Neural cell (in vitro differentiated cells): ENCODE measurements around the gene GNG12. TPM values are rescaled to one million over a fixed set of nuclear protein-coding genes. Genes with fewer than 3 reads are reported as not detected.

Source experiments
- H2AFZ ChIP-seq: fragments of 200-600, 300-800 bp; sonication (generic), shearing (Covaris generic); 2 replicates; pipeline ENCODE4 v1.6.0; 2014; ENCODE audit warnings: low read depth, mild to moderate bottlenecking, antibody characterized with exemption, low read length, moderate library complexity
- H3F3A ChIP-seq: fragments of 200-600 bp; shearing (Covaris generic); 2 replicates; pipeline ENCODE4 v1.6.1; 2016; ENCODE audit warnings: mild to moderate bottlenecking, moderate library complexity, mixed read lengths, antibody characterized with exemption, low read length; ENCODE audit not compliant: insufficient read depth, poor library complexity, severe bottlenecking
- H3K27ac ChIP-seq: fragments of 200-600, 300-800 bp; sonication (generic), shearing (Covaris generic); 2 replicates; pipeline ENCODE4 v1.5.1; 2014; ENCODE audit warnings: mild to moderate bottlenecking, low read length, moderate library complexity
- H3K27me3 ChIP-seq: fragments of 300-800, 200-600 bp; sonication (generic), shearing (Covaris generic); 2 replicates; pipeline ENCODE4 v1.6.0; 2014; ENCODE audit warnings: mild to moderate bottlenecking, low read depth, low read length, moderate library complexity; ENCODE audit not compliant: insufficient read depth
- H3K36me3 ChIP-seq: fragments of 300-800, 200-600 bp; sonication (generic), shearing (Covaris generic); 2 replicates; pipeline ENCODE4 v1.5.1; 2014; ENCODE audit warnings: mild to moderate bottlenecking, antibody characterized with exemption, low read length, moderate library complexity; ENCODE audit not compliant: insufficient read depth
- H3K4me2 ChIP-seq: fragments of 300-800, 200-600 bp; sonication (generic), shearing (Covaris generic); 2 replicates; pipeline ENCODE4 v1.6.0; 2014; ENCODE audit warnings: mild to moderate bottlenecking, low read length
- H3K4me3 ChIP-seq: fragments of 300-800, 200-600 bp; sonication (generic), shearing (Covaris generic); 2 replicates; pipeline ENCODE4 v1.5.1; 2014; ENCODE audit warnings: mild to moderate bottlenecking, low read length, moderate library complexity
- H3K79me2 ChIP-seq: fragments of 200-600 bp; shearing (Covaris generic); replicated peaks from 2 replicates; pipeline ENCODE4 v1.6.0; 2014; ENCODE audit warnings: mild to moderate bottlenecking, low read length, moderate library complexity; ENCODE audit not compliant: insufficient read depth
- H3K9ac ChIP-seq: fragments of 300-800, 200-600 bp; sonication (generic), shearing (Covaris generic); 2 replicates; pipeline ENCODE4 v1.6.1; 2016; ENCODE audit warnings: mild to moderate bottlenecking, low read length, mixed read lengths
- H3K9me2 ChIP-seq: fragments of 200-600 bp; shearing (Covaris generic); 2 replicates; pipeline ENCODE4 v1.6.1; 2016; ENCODE audit warnings: mild to moderate bottlenecking, low read length, mixed read lengths; ENCODE audit not compliant: insufficient read depth
- H3K9me3 ChIP-seq: fragments of 200-600, 300-800 bp; sonication (generic), shearing (Covaris generic); 2 replicates; pipeline ENCODE4 v1.6.1; 2016; ENCODE audit warnings: mild to moderate bottlenecking, mixed run types, low read length, moderate library complexity, mixed read lengths
- H4K20me1 ChIP-seq: fragments of 200-600 bp; shearing (Covaris generic); 2 replicates; pipeline ENCODE4 v1.6.1; 2016; ENCODE audit warnings: mild to moderate bottlenecking, mixed run types; ENCODE audit not compliant: insufficient read depth
- CTCF ChIP-seq: fragments of 450-650 bp; IDR thresholded peaks from 2 replicates; pipeline ENCODE4 v1.5.1; 2014; ENCODE audit warnings: antibody characterized with exemption, mild to moderate bottlenecking, moderate library complexity; ENCODE audit not compliant: poor library complexity, severe bottlenecking
- EP300 ChIP-seq: fragments of 450-650 bp; conservative IDR thresholded peaks from 2 replicates; pipeline ENCODE4 v1.6.1; 2014; ENCODE audit warnings: antibody characterized with exemption, mild to moderate bottlenecking, moderate library complexity; ENCODE audit not compliant: poor library complexity, severe bottlenecking
- EZH2 ChIP-seq: fragments of 200-600, 300-800 bp; shearing (Covaris generic), sonication (generic); IDR thresholded peaks from 2 replicates; pipeline ENCODE4 v1.6.1; 2014; ENCODE audit warnings: antibody characterized with exemption, low read length, borderline replicate concordance, mild to moderate bottlenecking; ENCODE audit not compliant: insufficient read depth, poor library complexity, severe bottlenecking
- MXI1 ChIP-seq: fragments of 450-650 bp; conservative IDR thresholded peaks from 2 replicates; pipeline ENCODE4 v1.6.1; 2014; ENCODE audit warnings: antibody characterized with exemption, mild to moderate bottlenecking; ENCODE audit not compliant: poor library complexity, severe bottlenecking
- POLR2AphosphoS5 ChIP-seq: IDR thresholded peaks from 2 replicates; pipeline ENCODE4 v1.6.1; 2012
- RAD21 ChIP-seq: fragments of 450-650 bp; conservative IDR thresholded peaks from 2 replicates; pipeline ENCODE4 v1.6.1; 2014; ENCODE audit warnings: antibody characterized with exemption, mild to moderate bottlenecking, moderate library complexity
- REST ChIP-seq: IDR thresholded peaks from 2 replicates; pipeline ENCODE4 v1.6.1; 2012; ENCODE audit warnings: borderline replicate concordance
- SMC3 ChIP-seq: fragments of 450-650 bp; conservative IDR thresholded peaks from 2 replicates; pipeline ENCODE4 v1.6.1; 2014; ENCODE audit warnings: antibody characterized with exemption, mild to moderate bottlenecking, moderate library complexity; ENCODE audit not compliant: poor library complexity
- TAF1 ChIP-seq: IDR thresholded peaks from 2 replicates; pipeline ENCODE4 v1.6.1; 2012; ENCODE audit warnings: low read depth
- polyA plus RNA-seq: library from polyadenylated mRNA; depleted of rRNA; stranded (reverse); fragments of >200 nt; gene quantifications from 2 replicates; pipeline ENCODE4 v1.2.3, GENCODE V29; 2014

Gene GNG12
- polyA plus RNA-seq, 1 donor from 2014 or later = 0.35 TPM

- H3K36me3 ChIP-seq = no peaks in the 10 kb centered on the region
- no peaks in the 10 kb centered on the region for H4K20me1 ChIP-seq
- no peaks in the 10 kb centered on the region for H3K9me2 ChIP-seq
- no peak overlapping the region for H3K4me3 ChIP-seq
- H2AFZ ChIP-seq = no peak overlapping the region
- TF ChIP-seq TAF1 (no peak), REST (no peak), CTCF (no peak), SMC3 (no peak), POLR2AphosphoS5 (no peak), EP300 (no peak), EZH2 (no peak), MXI1 (no peak), RAD21 (no peak)
- H3F3A ChIP-seq = no peaks in the 10 kb centered on the region
- H3K79me2 ChIP-seq = no peaks in the 10 kb centered on the region
- no peak overlapping the region for H3K27ac ChIP-seq
- H3K9me3 ChIP-seq = no peaks in the 10 kb centered on the region
- H3K27me3 ChIP-seq = no peaks in the 10 kb centered on the region
- no peak overlapping the region for H3K4me2 ChIP-seq
- H3K9ac ChIP-seq = no peak overlapping the region
These were observed 77.6 kb downstream of the GNG12 start for GRCh38 chr1:67755619-67756018.

GRCh38 chr1:67755160-67755559 lies 78.1 kb downstream of the GNG12 start:
- no peaks in the 10 kb centered on the region for H3K79me2 ChIP-seq
- no peak overlapping the region for H3K4me2 ChIP-seq
- H3K27ac ChIP-seq = no peak overlapping the region
- H3K9me2 ChIP-seq = no peaks in the 10 kb centered on the region
- no peaks in the 10 kb centered on the region for H3K27me3 ChIP-seq
- H3K9ac ChIP-seq = no peak overlapping the region
- no peaks in the 10 kb centered on the region for H3K36me3 ChIP-seq
- H2AFZ ChIP-seq = no peak overlapping the region
- TF ChIP-seq REST (no peak), RAD21 (no peak), MXI1 (no peak), POLR2AphosphoS5 (no peak), SMC3 (no peak), EP300 (no peak), EZH2 (no peak)
- H4K20me1 ChIP-seq = no peaks in the 10 kb centered on the region
- no peaks in the 10 kb centered on the region for H3K9me3 ChIP-seq
- H3F3A ChIP-seq = no peaks in the 10 kb centered on the region
- no peak overlapping the region for H3K4me3 ChIP-seq
